NT2/D1 (cell line): ENCODE measurements around the gene CHST15.

Experiments
- SUZ12 ChIP-seq: IDR thresholded peaks from 2 replicates; pipeline ENCODE4 v1.6.1; 2011; ENCODE audit not compliant: insufficient read length, insufficient read depth; ENCODE audit errors: extremely low read depth
- YY1 ChIP-seq: IDR thresholded peaks from 2 replicates; pipeline ENCODE4 v1.6.1; 2011; ENCODE audit not compliant: insufficient read length, insufficient read depth
- ZNF274 ChIP-seq: IDR thresholded peaks from 2 replicates; pipeline ENCODE4 v1.6.1; 2011; ENCODE audit warnings: mild to moderate bottlenecking, low read depth, low read length

DNA sequence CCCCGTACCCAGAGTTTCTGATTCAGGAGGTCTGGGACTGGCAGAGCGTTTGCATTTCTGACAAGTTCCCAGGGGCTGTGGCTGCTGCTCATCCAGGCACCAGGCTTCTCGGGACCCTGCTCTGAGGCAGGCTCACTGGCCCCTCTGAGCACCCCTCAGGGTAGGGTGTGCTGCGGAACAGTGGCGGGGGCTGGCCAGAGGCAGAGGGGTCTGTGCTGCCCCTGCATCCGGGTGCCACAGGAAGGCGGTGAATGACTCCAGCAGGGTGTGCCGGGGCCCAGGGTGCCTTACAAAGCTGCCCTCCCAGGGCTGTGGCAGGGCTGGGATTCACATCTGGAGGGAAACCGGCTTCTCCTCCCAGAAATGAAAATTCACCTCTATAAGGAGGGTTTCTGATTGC, 77.4 kb downstream of the CHST15 start:
- no peak for TF ChIP-seq SUZ12
- TF ChIP-seq ZNF274: no peak
- no peak for TF ChIP-seq YY1
